Suprapubic skin (tissue), 4 donors: ENCODE results near the gene OCSTAMP. TPM values are rescaled to one million over a fixed set of nuclear protein-coding genes. Genes with fewer than 3 reads are reported as not detected.

Experiments used
- DNase-seq, 2 donors: peaks; one replicate each; pipeline ENCODE4 v3.0.0-alpha.2; 2019; ENCODE audit warnings: low spot score in 2 of 2
- H3K27ac ChIP-seq: fragments of 200-600 bp; sonication (generic); one replicate; pipeline ENCODE4 v1.5.1; 2019
- H3K27me3 ChIP-seq: fragments of 200-600 bp; sonication (generic); one replicate; pipeline ENCODE4 v1.5.1; 2019
- H3K36me3 ChIP-seq: fragments of 200-600 bp; sonication (generic); one replicate; pipeline ENCODE4 v1.5.1; 2019
- H3K4me1 ChIP-seq: fragments of 200-600 bp; sonication (generic); one replicate; pipeline ENCODE4 v1.5.1; 2019
- H3K4me3 ChIP-seq: fragments of 200-600 bp; sonication (generic); one replicate; pipeline ENCODE4 v1.5.1; 2019; ENCODE audit warnings: mild to moderate bottlenecking
- H3K9me3 ChIP-seq: fragments of 200-600 bp; sonication (generic); one replicate; pipeline ENCODE4 v1.5.1; 2019
- EP300 ChIP-seq: sonication (generic); formaldehyde crosslinking; IDR thresholded peaks from one replicate; pipeline ENCODE4 v1.6.1; 2017; ENCODE audit warnings: antibody characterized with exemption
- POLR2A ChIP-seq, 2 donors: fragments of 450-650 bp; IDR thresholded peaks; one replicate each; pipeline ENCODE4 v1.6.1; 2017; ENCODE audit warnings: antibody characterized with exemption in 2 of 2, mild to moderate bottlenecking in 2 of 2, moderate library complexity in 2 of 2
- POLR2AphosphoS5 ChIP-seq, 3 donors: sonication (generic); formaldehyde crosslinking; IDR thresholded peaks; one replicate each; pipeline ENCODE4 v1.6.1; 2017; ENCODE audit warnings: antibody characterized with exemption in 3 of 3
- WGBS: methylation state at CpG from one replicate; pipeline ENCODE4 v1.1.5; 2018; 5-methylcytosine and 5-hydroxymethylcytosine counted together
- total RNA-seq, 4 donors: library from RNA; depleted of rRNA; stranded (reverse); fragments of >200 nt; gene quantifications; one replicate each; pipeline ENCODE4 v1.1.0, GENCODE V29; 2016
- TF ChIP-seq, protein P1 (sequence below), 2 donors: fragments of 200-600 bp in 1 of 2; fragments of 450-650 bp in 1 of 2; sonication (generic) in 1 of 2; IDR thresholded peaks; one replicate each; pipeline ENCODE4 v1.5.1; 2016 to 2019; ENCODE audit warnings: antibody characterized with exemption in 2 of 2, mild to moderate bottlenecking in 1 of 2, moderate library complexity in 1 of 2

The OCSTAMP gene
- total RNA-seq, 4 donors from 2014 or later, result not detected

DNA sequence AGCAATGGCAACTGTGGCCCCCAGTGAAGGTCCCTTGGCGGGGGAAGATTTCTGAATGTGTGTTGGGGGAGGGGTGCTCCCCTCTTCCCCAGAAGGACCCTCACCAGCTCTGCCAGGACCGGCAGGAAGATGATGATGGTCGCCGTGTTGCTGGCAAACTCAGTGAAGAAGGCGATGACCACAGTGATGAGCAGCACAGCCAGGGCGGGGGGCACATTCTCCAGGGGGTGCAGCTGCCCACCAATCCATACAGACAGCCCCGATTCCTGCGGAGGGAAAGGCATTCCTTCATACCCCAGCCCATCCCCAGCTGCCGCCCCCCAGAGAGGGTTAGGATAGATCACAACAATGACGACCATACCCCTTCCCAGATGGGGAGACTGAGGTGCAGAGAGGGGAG is 15.7 kb upstream of the OCSTAMP start:
- Histone ChIP-seq H3K9me3 (no peaks in the 10 kb centered on the region), H3K36me3 (no peaks in the 10 kb centered on the region), H3K4me1 (peaks cover 18% of the 10 kb centered on the region), H3K27me3 (no peaks in the 10 kb centered on the region), H3K4me3 (no peak overlapping the region), H3K27ac (no peak overlapping the region)
- no peak for DNase-seq
- WGBS, result 91% methylated on average over 7 of the region's 10 CpGs
- TF ChIP-seq POLR2AphosphoS5 (IDR thresholded peaks at IDR 0.05) (no peak), POLR2A (IDR thresholded peaks at IDR 0.05) (no peak), EP300 (no peak)
- TF ChIP-seq, protein P1, sequence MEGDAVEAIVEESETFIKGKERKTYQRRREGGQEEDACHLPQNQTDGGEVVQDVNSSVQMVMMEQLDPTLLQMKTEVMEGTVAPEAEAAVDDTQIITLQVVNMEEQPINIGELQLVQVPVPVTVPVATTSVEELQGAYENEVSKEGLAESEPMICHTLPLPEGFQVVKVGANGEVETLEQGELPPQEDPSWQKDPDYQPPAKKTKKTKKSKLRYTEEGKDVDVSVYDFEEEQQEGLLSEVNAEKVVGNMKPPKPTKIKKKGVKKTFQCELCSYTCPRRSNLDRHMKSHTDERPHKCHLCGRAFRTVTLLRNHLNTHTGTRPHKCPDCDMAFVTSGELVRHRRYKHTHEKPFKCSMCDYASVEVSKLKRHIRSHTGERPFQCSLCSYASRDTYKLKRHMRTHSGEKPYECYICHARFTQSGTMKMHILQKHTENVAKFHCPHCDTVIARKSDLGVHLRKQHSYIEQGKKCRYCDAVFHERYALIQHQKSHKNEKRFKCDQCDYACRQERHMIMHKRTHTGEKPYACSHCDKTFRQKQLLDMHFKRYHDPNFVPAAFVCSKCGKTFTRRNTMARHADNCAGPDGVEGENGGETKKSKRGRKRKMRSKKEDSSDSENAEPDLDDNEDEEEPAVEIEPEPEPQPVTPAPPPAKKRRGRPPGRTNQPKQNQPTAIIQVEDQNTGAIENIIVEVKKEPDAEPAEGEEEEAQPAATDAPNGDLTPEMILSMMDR (IDR thresholded peaks at IDR 0.05), result no peak

DNA sequence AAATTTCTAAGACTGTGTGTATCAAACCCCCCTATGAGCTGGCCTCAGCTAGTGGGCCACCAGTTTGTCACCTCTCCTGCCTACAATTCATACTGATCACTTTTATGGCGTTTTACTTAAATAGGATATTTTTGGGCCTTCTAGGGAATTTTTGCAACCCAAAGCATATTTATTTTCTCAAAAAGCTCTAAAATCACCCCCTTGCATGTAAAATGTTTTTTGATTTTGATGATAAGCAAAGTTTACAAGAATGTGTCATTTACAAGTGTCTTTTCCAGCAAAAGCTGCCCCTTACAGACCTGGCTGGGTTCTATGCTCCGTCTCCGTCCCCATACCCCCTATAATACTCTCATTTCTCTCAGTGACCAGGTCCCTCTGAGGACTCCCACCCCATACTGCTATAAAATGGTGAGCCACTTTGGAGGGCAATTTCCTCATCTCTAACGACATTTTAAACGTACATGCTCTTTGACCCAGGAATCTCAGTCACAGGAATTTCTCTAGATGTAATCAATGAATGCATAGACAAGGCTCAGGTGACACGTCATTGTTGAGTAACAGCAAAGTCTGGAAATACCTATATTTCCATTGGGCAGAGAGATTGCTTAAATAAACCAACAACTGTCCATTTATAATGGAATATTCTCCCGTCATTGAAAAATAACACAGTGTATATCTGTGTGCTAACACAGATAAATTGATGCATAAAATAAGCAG is 13.9 kb upstream of the OCSTAMP start:
- Histone ChIP-seq H3K36me3 (no peaks in the 10 kb centered on the region), H3K9me3 (no peaks in the 10 kb centered on the region), H3K4me3 (no peak overlapping the region), H3K27me3 (no peaks in the 10 kb centered on the region), H3K4me1 (peaks cover 18% of the 10 kb centered on the region), H3K27ac (no peak overlapping the region)
- no peak for DNase-seq
- WGBS, result 64% methylated on average over 7 of the region's 7 CpGs
- TF ChIP-seq POLR2A (IDR thresholded peaks at IDR 0.05) (no peak), POLR2AphosphoS5 (IDR thresholded peaks at IDR 0.05) (no peak), EP300 (no peak)
- TF ChIP-seq, protein P1 (IDR thresholded peaks at IDR 0.05), result no peak

DNA sequence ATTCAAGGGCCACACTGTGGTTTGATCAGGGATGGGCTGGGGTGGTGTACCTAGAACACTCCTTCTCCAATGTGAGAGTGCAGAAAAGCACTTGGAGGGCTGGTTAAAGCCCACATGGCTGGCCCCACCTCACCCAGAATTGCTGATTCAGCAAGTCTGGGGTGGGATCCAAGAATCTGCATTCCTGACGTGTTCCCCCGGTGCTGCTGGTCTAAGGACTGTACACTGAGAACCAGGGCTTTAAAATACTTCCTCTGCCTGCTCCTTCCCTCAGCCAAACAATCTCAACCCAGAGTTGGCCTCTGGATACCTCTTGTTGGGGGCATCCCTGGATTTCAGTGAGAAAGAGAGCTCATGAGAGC is 13.4 kb upstream of the OCSTAMP start:
- 58% methylated on average over 2 of the region's 2 CpGs for WGBS
- H3K9me3 ChIP-seq, result no peaks in the 10 kb centered on the region
- no peaks in the 10 kb centered on the region for H3K27me3 ChIP-seq
- H3K4me1 ChIP-seq, result peaks cover 14% of the 10 kb centered on the region
- TF ChIP-seq POLR2A (IDR thresholded peaks at IDR 0.05) (no peak), POLR2AphosphoS5 (IDR thresholded peaks at IDR 0.05) (no peak), EP300 (no peak)
- TF ChIP-seq, protein P1 (IDR thresholded peaks at IDR 0.05), result no peak
- no peaks in the 10 kb centered on the region for H3K36me3 ChIP-seq
- no peak overlapping the region for H3K4me3 ChIP-seq
- H3K27ac ChIP-seq, result no peak overlapping the region
- DNase-seq, result no peak

DNA sequence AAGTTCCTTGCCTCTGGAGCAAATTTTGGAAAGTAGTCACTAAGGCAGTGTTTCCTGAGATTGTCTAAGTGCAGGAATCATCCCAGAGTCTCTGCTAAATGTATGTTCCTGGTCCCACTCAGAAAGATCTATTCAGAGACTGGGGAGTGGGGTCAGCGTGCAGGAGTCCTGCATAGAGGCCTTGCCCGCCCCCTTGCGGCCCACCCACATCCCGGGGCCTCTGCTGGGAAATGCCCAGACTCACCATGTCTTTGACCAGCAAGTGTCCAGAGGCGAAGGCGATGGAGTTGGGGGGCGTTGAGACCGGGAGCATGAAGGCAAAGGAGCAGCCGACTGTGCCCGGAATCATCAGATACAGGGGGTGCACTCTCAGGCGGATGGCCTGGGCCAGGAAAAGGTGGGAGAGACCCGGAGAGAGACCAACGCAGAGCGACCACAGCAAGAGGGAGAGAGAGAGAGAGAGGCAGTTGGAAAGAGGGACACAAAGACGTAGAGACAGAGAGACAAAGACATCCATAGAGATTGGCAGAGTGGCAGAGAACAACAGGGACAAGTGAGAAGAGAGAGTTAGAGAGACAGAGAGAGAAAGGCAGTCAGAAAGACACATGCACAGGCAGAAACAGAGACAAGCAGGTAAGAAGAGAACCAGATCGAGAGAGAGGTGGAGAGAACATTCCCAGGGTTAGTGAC is 12.9 kb upstream of the OCSTAMP start:
- peak overlapping the region; percentile 40 for H3K4me3 ChIP-seq

More for the DNA sequence above, 12.9 kb upstream of the OCSTAMP start:
- Histone ChIP-seq H3K27me3 (no peaks in the 10 kb centered on the region), H3K4me1 (peaks cover 8% of the 10 kb centered on the region), H3K9me3 (no peaks in the 10 kb centered on the region), H3K36me3 (no peaks in the 10 kb centered on the region), H3K27ac (peak overlapping the region; percentile 26)
- DNase-seq, result no peak
- 83% methylated on average over 16 of the region's 16 CpGs for WGBS
- TF ChIP-seq, protein P1 (IDR thresholded peaks at IDR 0.05), result no peak
- TF ChIP-seq EP300, result no peak
- no peak for TF ChIP-seq POLR2A (IDR thresholded peaks at IDR 0.05)
- TF ChIP-seq POLR2AphosphoS5 (IDR thresholded peaks at IDR 0.05), result no peak
